Gastroesophageal sphincter (tissue), 3 donors: ENCODE data around the gene ARHGAP19.

Source experiments
- EP300 ChIP-seq: sonication (generic); formaldehyde crosslinking; IDR thresholded peaks from one replicate; pipeline ENCODE4 v1.6.1; 2017; ENCODE audit warnings: antibody characterized with exemption, mild to moderate bottlenecking
- TF ChIP-seq, protein P1 (sequence below), 4 experiments: fragments of 200-600 bp in 2 of 4; fragments of 450-650 bp in 2 of 4; sonication (generic) in 1 of 4; IDR thresholded peaks; one replicate each; pipeline ENCODE4 v1.5.1; 2017 to 2019; ENCODE audit warnings: antibody characterized with exemption in 4 of 4, mild to moderate bottlenecking in 2 of 4, moderate library complexity in 2 of 4

DNA sequence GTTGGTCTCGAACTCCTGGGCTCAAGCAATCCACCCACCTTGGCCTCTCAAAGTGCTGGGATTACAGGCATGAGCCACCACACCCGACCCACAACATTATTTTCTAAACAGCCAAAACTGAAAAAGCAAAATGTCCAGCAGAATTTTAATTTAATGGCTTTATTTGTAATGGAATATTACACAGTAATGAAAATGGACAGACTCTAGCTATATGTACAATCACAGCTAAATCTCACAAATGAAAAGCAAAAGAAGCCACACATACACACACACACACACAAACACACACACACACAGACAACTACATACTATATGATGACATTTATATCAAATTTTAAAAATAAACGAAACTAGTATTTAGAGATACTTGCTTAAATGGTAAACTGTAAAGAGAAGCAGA lies 18.7 kb downstream of the ARHGAP19 start:
- TF ChIP-seq, protein P1, sequence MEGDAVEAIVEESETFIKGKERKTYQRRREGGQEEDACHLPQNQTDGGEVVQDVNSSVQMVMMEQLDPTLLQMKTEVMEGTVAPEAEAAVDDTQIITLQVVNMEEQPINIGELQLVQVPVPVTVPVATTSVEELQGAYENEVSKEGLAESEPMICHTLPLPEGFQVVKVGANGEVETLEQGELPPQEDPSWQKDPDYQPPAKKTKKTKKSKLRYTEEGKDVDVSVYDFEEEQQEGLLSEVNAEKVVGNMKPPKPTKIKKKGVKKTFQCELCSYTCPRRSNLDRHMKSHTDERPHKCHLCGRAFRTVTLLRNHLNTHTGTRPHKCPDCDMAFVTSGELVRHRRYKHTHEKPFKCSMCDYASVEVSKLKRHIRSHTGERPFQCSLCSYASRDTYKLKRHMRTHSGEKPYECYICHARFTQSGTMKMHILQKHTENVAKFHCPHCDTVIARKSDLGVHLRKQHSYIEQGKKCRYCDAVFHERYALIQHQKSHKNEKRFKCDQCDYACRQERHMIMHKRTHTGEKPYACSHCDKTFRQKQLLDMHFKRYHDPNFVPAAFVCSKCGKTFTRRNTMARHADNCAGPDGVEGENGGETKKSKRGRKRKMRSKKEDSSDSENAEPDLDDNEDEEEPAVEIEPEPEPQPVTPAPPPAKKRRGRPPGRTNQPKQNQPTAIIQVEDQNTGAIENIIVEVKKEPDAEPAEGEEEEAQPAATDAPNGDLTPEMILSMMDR (IDR thresholded peaks at IDR 0.05) = no peak
- no peak for TF ChIP-seq EP300
